Omental fat pad (tissue), 4 donors: ENCODE measurements around the gene AKAP13. TPM values are rescaled to one million over a fixed set of nuclear protein-coding genes. Genes with fewer than 3 reads are reported as not detected.

Experiments
- ATAC-seq: fragments of 150-250 bp; one replicate; pipeline ENCODE4 v1.9.1; 2016; ENCODE audit warnings: mild to moderate bottlenecking, moderate library complexity; ENCODE audit not compliant: low FRiP score
- DNase-seq: peaks from one replicate; pipeline ENCODE4 v3.0.0-alpha.2; 2019; ENCODE audit warnings: low spot score
- total RNA-seq, 4 donors: library from RNA; depleted of rRNA; stranded (reverse); fragments of >200 nt; gene quantifications; one replicate each; pipeline ENCODE4 v1.1.0, GENCODE V29; 2016
- TF ChIP-seq, protein P1 (sequence below), 3 donors: fragments of 450-650 bp; IDR thresholded peaks; one replicate each; pipeline ENCODE4 v1.5.1; 2016 to 2017; ENCODE audit warnings: antibody characterized with exemption in 3 of 3, mild to moderate bottlenecking in 3 of 3, moderate library complexity in 2 of 3

Gene AKAP13
- total RNA-seq, 4 donors from 2014 or later: 162 to 301 (median 216) TPM

DNA sequence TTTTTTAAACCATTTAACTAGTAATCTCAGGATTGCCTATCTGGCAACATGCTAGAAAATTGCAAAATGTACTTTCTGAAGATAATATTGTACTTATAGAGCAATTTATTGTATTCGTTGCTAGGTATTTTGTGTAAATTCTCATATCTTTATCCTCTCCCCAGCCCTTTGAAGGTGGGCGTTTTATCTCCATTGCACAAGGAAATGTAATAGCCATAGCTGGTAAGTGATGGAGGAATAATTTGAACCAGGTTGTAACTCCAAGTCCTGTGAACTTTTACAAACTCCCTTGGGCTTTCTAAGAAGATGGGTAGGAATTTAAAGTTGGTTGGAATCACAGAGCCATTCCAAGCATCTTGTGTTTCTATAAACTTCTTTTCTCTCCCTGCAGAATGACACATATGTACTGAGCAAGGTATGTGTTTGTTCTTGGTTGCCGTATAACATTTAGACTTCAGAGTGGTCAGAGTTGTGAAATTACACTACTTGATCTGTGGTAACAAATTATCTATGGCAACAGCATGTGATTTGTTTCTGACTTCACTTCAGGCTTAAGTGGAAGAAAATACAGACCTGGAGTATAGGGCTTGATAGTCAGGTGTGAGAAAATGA lies 170.9 kb downstream of the AKAP13 start:
- TF ChIP-seq, protein P1, sequence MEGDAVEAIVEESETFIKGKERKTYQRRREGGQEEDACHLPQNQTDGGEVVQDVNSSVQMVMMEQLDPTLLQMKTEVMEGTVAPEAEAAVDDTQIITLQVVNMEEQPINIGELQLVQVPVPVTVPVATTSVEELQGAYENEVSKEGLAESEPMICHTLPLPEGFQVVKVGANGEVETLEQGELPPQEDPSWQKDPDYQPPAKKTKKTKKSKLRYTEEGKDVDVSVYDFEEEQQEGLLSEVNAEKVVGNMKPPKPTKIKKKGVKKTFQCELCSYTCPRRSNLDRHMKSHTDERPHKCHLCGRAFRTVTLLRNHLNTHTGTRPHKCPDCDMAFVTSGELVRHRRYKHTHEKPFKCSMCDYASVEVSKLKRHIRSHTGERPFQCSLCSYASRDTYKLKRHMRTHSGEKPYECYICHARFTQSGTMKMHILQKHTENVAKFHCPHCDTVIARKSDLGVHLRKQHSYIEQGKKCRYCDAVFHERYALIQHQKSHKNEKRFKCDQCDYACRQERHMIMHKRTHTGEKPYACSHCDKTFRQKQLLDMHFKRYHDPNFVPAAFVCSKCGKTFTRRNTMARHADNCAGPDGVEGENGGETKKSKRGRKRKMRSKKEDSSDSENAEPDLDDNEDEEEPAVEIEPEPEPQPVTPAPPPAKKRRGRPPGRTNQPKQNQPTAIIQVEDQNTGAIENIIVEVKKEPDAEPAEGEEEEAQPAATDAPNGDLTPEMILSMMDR (IDR thresholded peaks at IDR 0.05): no peak
- DNase-seq (no peak), ATAC-seq (peak; percentile 78)

DNA sequence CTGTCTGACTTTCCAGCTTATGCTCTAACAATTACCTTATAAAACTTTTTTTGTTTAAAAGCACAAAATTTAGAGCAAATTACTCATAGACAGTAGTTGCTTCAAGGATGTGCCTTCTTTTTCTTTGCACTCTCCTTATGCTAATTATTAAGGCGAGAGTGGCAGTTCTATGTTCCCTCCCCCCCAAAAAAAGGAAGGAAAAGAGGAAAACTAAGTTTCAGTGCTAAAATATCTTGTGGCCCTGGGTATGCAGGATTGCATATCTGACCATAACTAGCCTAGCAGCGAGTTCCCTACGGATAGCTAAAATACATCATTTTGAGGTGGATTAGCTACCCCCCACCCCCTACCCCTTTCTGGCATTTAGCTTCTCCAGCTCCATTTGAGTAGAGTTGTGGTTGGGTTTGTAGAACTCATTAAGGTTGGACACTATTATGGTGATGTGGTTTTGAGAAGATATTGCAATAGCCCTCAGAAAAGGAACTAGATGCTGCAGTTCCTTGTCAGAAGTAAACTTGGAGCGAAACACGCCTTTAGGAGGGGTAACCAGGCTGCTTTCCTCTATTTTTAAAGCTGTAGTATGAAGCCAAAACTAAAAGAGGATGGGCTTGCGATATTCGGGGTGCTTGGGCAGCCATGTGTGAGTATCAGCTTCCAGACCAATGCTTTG lies 174.6 kb downstream of the AKAP13 start:
- TF ChIP-seq, protein P1 (IDR thresholded peaks at IDR 0.05): no peak
- ATAC-seq: no peak
- DNase-seq: no peak

DNA sequence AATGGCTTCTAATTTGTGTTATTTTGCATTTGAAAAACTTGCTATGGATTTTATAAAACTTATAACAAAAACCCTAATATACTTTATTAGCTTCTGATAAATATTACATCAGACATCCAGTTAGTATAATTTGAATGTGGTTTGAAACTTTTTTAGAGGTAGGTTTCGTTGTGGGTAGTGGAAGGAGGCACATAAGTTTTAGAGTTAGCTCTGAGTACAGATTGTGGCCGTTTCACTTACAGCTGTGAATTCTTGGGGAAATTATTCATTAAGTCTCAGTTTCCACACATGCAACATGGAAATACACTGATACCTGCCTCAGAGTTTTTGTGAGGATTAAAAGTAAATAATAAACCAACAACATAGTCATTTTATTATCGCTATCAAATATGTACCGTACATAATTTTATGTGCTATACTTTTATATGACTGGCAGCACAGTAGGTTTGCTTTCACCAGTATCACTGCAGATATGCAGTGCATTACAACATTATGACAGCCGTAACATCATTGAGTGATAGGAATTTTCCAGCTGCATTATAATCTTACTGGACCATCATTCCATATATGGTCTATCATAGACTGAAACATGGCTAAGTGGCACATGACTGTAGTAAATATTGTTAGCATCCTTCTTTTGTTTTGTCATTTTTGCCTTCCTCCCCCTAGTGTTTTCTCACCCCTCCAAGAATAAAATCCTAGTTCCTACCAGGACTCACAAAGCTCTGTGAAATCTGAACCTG lies 175.6 kb downstream of the AKAP13 start:
- DNase-seq (no peak), ATAC-seq (no peak)
- TF ChIP-seq, protein P1 (IDR thresholded peaks at IDR 0.05): no peak

DNA sequence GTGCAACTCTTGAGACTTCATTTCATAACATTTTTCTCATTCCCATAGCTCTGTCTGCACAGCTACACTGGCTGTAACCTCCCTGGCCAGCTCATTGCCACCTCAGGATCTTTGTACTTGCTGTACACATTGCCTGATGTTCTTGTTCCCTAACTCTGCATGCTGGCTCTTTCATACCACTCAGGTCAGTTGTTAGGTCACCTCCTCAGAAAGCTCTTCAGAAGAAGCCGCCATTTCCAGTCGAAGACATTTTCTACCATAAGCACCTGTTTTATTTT lies 176.2 kb downstream of the AKAP13 start:
- TF ChIP-seq, protein P1 (IDR thresholded peaks at IDR 0.05): no peak
- ATAC-seq (no peak), DNase-seq (no peak)

DNA sequence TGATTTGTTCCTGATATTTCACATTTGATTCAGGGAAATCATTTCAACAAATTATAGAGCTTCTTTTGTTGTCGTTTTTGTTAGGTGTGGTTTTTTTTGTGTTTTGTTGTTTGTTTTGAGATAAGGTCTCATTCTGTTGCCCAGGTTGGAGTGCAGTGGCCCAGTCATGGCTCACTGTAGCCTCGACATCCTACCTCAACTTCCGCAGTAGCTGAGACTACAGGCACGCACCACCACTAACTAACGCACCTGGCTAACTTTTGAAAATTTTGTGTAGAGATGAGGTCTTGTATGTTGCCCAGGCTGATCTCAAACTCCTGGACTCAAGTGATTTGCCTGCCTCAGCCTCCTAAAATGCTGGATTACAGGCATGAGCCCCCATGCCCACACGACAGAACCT lies 177.0 kb downstream of the AKAP13 start:
- TF ChIP-seq, protein P1 (IDR thresholded peaks at IDR 0.05): no peak
- ATAC-seq: no peak
- no peak for DNase-seq

DNA sequence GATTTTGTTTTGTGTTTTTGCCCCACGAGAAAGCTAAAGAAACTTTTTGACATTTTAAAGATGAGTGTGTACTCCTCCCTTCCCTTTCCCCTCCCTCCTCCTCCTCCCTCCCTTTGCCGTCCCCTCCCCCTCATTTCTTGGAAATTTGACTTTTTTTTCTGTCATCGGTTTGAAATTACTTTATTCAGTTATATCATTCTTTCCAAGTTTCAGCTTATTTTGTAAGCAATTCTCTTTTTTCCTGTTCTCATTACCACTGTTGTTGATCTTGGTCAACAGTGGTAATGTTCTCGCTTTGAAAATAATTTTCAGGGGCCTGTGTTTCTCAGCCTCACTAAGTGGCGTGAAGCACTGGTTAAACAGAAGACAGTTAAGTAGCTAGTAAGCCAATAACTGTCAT lies 178.4 kb downstream of the AKAP13 start:
- peak; percentile 57 for ATAC-seq
- no peak for DNase-seq
- TF ChIP-seq, protein P1 (IDR thresholded peaks at IDR 0.05): no peak
